Astrocyte (in vitro differentiated cells and primary cell): Measurements from ENCODE around the gene EMC6. TPM values are rescaled to one million over a fixed set of nuclear protein-coding genes. Genes with fewer than 3 reads are reported as not detected.
"Not testable (repeated sequence)": the region's sequence is repeated elsewhere in the genome, so short reads cannot be mapped to it uniquely, and the experiment has no call there.

ENCODE experiments used
- DNase-seq: peaks from one replicate; pipeline ENCODE4 v3.0.0-alpha.2; 2010; ENCODE audit warnings: low read depth
- FAIRE-seq: peaks from 2 replicates; lab custom pipeline; 2011; peaks lifted over from hg19 to GRCh38; lab: Jason Lieb, UNC
- H2AFZ ChIP-seq: 2 replicates; pipeline ENCODE4 v1.6.0; 2012; ENCODE audit warnings: low read depth, low read length, inconsistent platforms
- H3K27ac ChIP-seq: 2 replicates; pipeline ENCODE4 v1.5.1; 2011; ENCODE audit warnings: low read depth, low read length, inconsistent platforms
- H3K27me3 ChIP-seq: 2 replicates; pipeline ENCODE4 v1.6.0; 2011; ENCODE audit warnings: low read length, inconsistent platforms; ENCODE audit not compliant: insufficient read depth
- H3K36me3 ChIP-seq: 2 replicates; pipeline ENCODE4 v1.5.1; 2011; ENCODE audit warnings: low read length, inconsistent platforms; ENCODE audit not compliant: insufficient read depth
- H3K4me1 ChIP-seq: 2 replicates; pipeline ENCODE4 v1.5.1; 2011; ENCODE audit warnings: low read length, inconsistent platforms; ENCODE audit not compliant: insufficient read depth
- H3K4me2 ChIP-seq: 2 replicates; pipeline ENCODE4 v1.6.0; 2012; ENCODE audit warnings: low read length, inconsistent platforms
- H3K4me3 ChIP-seq: 2 replicates; pipeline ENCODE4 v1.5.1; 2011; ENCODE audit warnings: low read depth, mild to moderate bottlenecking, low read length, inconsistent platforms; ENCODE audit not compliant: insufficient read depth
- H3K79me2 ChIP-seq: 2 replicates; pipeline ENCODE4 v1.6.0; 2012; ENCODE audit warnings: mild to moderate bottlenecking, low read length, inconsistent platforms; ENCODE audit not compliant: insufficient read depth
- H3K9ac ChIP-seq: 2 replicates; pipeline ENCODE4 v1.6.0; 2012; ENCODE audit warnings: mild to moderate bottlenecking, low read length, inconsistent platforms
- H3K9me3 ChIP-seq: 2 replicates; pipeline ENCODE4 v1.5.1; 2012; ENCODE audit warnings: low read depth, mild to moderate bottlenecking, low read length, inconsistent platforms; ENCODE audit not compliant: insufficient read depth
- H4K20me1 ChIP-seq: 2 replicates; pipeline ENCODE4 v1.6.0; 2012; ENCODE audit warnings: low read length, inconsistent platforms; ENCODE audit not compliant: insufficient read depth
- H3K27ac Mint-ChIP-seq: one replicate; pipeline ENCODE4 v1.8.0; 2021; ENCODE audit warnings: mild to moderate bottlenecking, mixed read lengths; ENCODE audit not compliant: unreplicated experiment
- H3K27me3 Mint-ChIP-seq: one replicate; pipeline ENCODE4 v1.8.0; 2021; ENCODE audit warnings: low read depth, mixed read lengths; ENCODE audit not compliant: unreplicated experiment
- H3K36me3 Mint-ChIP-seq: one replicate; pipeline ENCODE4 v1.8.0; 2021; ENCODE audit warnings: low read depth, mixed read lengths; ENCODE audit not compliant: unreplicated experiment
- H3K4me1 Mint-ChIP-seq: one replicate; pipeline ENCODE4 v1.8.0; 2021; ENCODE audit warnings: low read depth, mixed read lengths; ENCODE audit not compliant: unreplicated experiment
- H3K4me3 Mint-ChIP-seq: one replicate; pipeline ENCODE4 v1.8.0; 2021; ENCODE audit warnings: mild to moderate bottlenecking, moderate library complexity, mixed read lengths; ENCODE audit not compliant: unreplicated experiment
- H3K9me3 Mint-ChIP-seq: one replicate; pipeline ENCODE4 v1.8.0; 2021; ENCODE audit warnings: mild to moderate bottlenecking, mixed read lengths; ENCODE audit not compliant: unreplicated experiment
- CTCF ChIP-seq: IDR thresholded peaks from 2 replicates; pipeline ENCODE4 v1.5.1; 2011; ENCODE audit warnings: low read depth, mild to moderate bottlenecking, inconsistent platforms, low read length, moderate library complexity; ENCODE audit not compliant: insufficient read depth
- EZH2 ChIP-seq: IDR thresholded peaks from 2 replicates; pipeline ENCODE4 v1.6.1; 2012; ENCODE audit warnings: mild to moderate bottlenecking, low read length, inconsistent platforms; ENCODE audit not compliant: insufficient read depth
- total RNA-seq: library from RNA; stranded (reverse); gene quantifications from 2 replicates; pipeline ENCODE4 v1.2.1, GENCODE V29; 2021

EMC6 gene
- total RNA-seq, 1 donor from 2014 or later, result 52.2 TPM

GRCh38 chr17:3697103-3697476, 28.5 kb downstream of the EMC6 start:
- H4K20me1 ChIP-seq, result no peaks in the 10 kb centered on the region
- no peak overlapping the region for H3K4me2 ChIP-seq
- H3K27ac ChIP-seq, result no peak overlapping the region
- peaks cover 5% of the 10 kb centered on the region for H3K9me3 ChIP-seq
- Mint-ChIP-seq H3K4me1 (peaks cover 2% of the 10 kb centered on the region), H3K36me3 (no peaks in the 10 kb centered on the region), H3K4me3 (no peak overlapping the region), H3K9me3 (peaks cover 2% of the 10 kb centered on the region), H3K27ac (no peak overlapping the region), H3K27me3 (peaks cover 12% of the 10 kb centered on the region)
- no peaks in the 10 kb centered on the region for H3K79me2 ChIP-seq
- TF ChIP-seq CTCF (no peak), EZH2 (no peak)
- H3K36me3 ChIP-seq, result no peaks in the 10 kb centered on the region
- DNase-seq (no peak), FAIRE-seq (no peak)
- H3K4me3 ChIP-seq, result no peak overlapping the region
- peaks cover 14% of the 10 kb centered on the region for H3K27me3 ChIP-seq
- no peak overlapping the region for H2AFZ ChIP-seq
- peaks cover 7% of the 10 kb centered on the region for H3K4me1 ChIP-seq
- H3K9ac ChIP-seq, result no peak overlapping the region

- Mint-ChIP-seq H3K9me3 (peaks cover 2% of the 10 kb centered on the region), H3K36me3 (peaks cover 2% of the 10 kb centered on the region), H3K27ac (no peak overlapping the region), H3K4me3 (no peak overlapping the region), H3K4me1 (peaks cover 2% of the 10 kb centered on the region), H3K27me3 (peaks cover 12% of the 10 kb centered on the region)
- DNase-seq, result no peak
- Histone ChIP-seq H3K36me3 (no peaks in the 10 kb centered on the region), H3K27me3 (peaks cover 14% of the 10 kb centered on the region), H3K9me3 (peaks cover 5% of the 10 kb centered on the region), H3K4me2 (no peak overlapping the region), H3K9ac (no peak overlapping the region), H3K4me1 (peaks cover 7% of the 10 kb centered on the region), H3K4me3 (no peak overlapping the region), H2AFZ (no peak overlapping the region), H4K20me1 (no peaks in the 10 kb centered on the region), H3K79me2 (no peaks in the 10 kb centered on the region), H3K27ac (no peak overlapping the region)
- TF ChIP-seq CTCF (no peak), EZH2 (no peak)
- FAIRE-seq, result no peak
Observed at GRCh38 chr17:3698139-3698538, 29.5 kb downstream of the EMC6 start.

GRCh38 chr17:3699951-3700350, 31.3 kb downstream of the EMC6 start:
- Histone ChIP-seq H3K9me3 (peaks cover 5% of the 10 kb centered on the region), H3K4me1 (peaks cover 7% of the 10 kb centered on the region), H3K79me2 (no peaks in the 10 kb centered on the region), H2AFZ (no peak overlapping the region), H3K9ac (no peak overlapping the region), H3K4me3 (no peak overlapping the region), H3K4me2 (no peak overlapping the region), H3K27ac (no peak overlapping the region), H4K20me1 (no peaks in the 10 kb centered on the region), H3K27me3 (peaks cover 14% of the 10 kb centered on the region), H3K36me3 (no peaks in the 10 kb centered on the region)
- Mint-ChIP-seq H3K36me3 (peaks cover 2% of the 10 kb centered on the region), H3K27me3 (peaks cover 4% of the 10 kb centered on the region), H3K9me3 (peaks cover 2% of the 10 kb centered on the region), H3K4me3 (no peak overlapping the region), H3K27ac (no peak overlapping the region), H3K4me1 (no peaks in the 10 kb centered on the region)
- TF ChIP-seq EZH2 (no peak), CTCF (no peak)
- DNase-seq (no peak), FAIRE-seq (no peak)

- not testable (repeated sequence) for DNase-seq, H3K27ac ChIP-seq, H3K9me3 Mint-ChIP-seq, H2AFZ ChIP-seq, H3K9ac ChIP-seq, H3K4me1 Mint-ChIP-seq, H3K36me3 ChIP-seq, H3K79me2 ChIP-seq, H3K27me3 ChIP-seq, H3K4me1 ChIP-seq, H3K4me3 ChIP-seq, H3K4me3 Mint-ChIP-seq, H3K9me3 ChIP-seq, H3K27ac Mint-ChIP-seq, H4K20me1 ChIP-seq, H3K4me2 ChIP-seq, H3K27me3 Mint-ChIP-seq, H3K36me3 Mint-ChIP-seq, FAIRE-seq
Observed at GRCh38 chr17:3702041-3702539, 33.5 kb downstream of the EMC6 start.
